Neuronal stem cell (in vitro differentiated cells): ENCODE results near the gene FHL2.

Experiments used
- DNase-seq: peaks from one replicate; pipeline ENCODE4 v3.0.0-alpha.2; 2013; ENCODE audit warnings: low spot score
- H2AFZ ChIP-seq: one replicate; pipeline ENCODE4 v1.6.1; 2013; ENCODE audit warnings: mild to moderate bottlenecking, low read length, inconsistent platforms
- H2AK5ac ChIP-seq: 2 replicates; pipeline ENCODE4 v1.6.1; 2013; ENCODE audit warnings: low read depth, mild to moderate bottlenecking, inconsistent platforms, low read length, moderate library complexity, mixed read lengths
- H2BK120ac ChIP-seq: 2 replicates; pipeline ENCODE4 v1.6.1; 2013; ENCODE audit warnings: low read depth, mild to moderate bottlenecking, inconsistent platforms, low read length, moderate library complexity, mixed read lengths
- H2BK12ac ChIP-seq: one replicate; pipeline ENCODE4 v1.6.1; 2013; ENCODE audit warnings: low read length, inconsistent platforms
- H2BK15ac ChIP-seq: 2 replicates; pipeline ENCODE4 v1.6.1; 2013; ENCODE audit warnings: mild to moderate bottlenecking, low read length, inconsistent platforms, mixed read lengths
- H2BK5ac ChIP-seq: one replicate; pipeline ENCODE4 v1.6.1; 2013; ENCODE audit warnings: inconsistent platforms, mild to moderate bottlenecking, low read length, moderate library complexity
- H3K14ac ChIP-seq: one replicate; pipeline ENCODE4 v1.6.1; 2013; ENCODE audit warnings: low read length, inconsistent platforms
- H3K18ac ChIP-seq: 2 replicates; pipeline ENCODE4 v1.6.1; 2013; ENCODE audit warnings: low read length, inconsistent platforms
- H3K23ac ChIP-seq: 2 replicates; pipeline ENCODE4 v1.6.1; 2013; ENCODE audit warnings: low read depth, mild to moderate bottlenecking, mixed read lengths, low read length, inconsistent platforms; ENCODE audit not compliant: poor library complexity
- H3K27ac ChIP-seq: replicated peaks from 3 replicates; pipeline ENCODE4 v1.5.1; 2013; ENCODE audit warnings: low read length, inconsistent platforms
- H3K27me3 ChIP-seq, 3 experiments: 2 replicates each; pipeline ENCODE4 v1.6.1; 2013; ENCODE audit warnings: low read length in 3 of 3, mild to moderate bottlenecking in 2 of 3, inconsistent platforms in 1 of 3, low read depth in 1 of 3, mixed read lengths in 1 of 3, moderate library complexity in 1 of 3; ENCODE audit not compliant: control insufficient read depth in 3 of 3, insufficient read depth in 3 of 3
- H3K36me3 ChIP-seq, 2 donors: replicated peaks in 1 of 2; 2 replicates each; pipeline ENCODE4 v1.6.1; 2013; ENCODE audit warnings: low read length in 2 of 2; ENCODE audit not compliant: control insufficient read depth in 2 of 2, insufficient read depth in 2 of 2
- H3K4ac ChIP-seq: 2 replicates; pipeline ENCODE4 v1.6.1; 2013; ENCODE audit warnings: inconsistent platforms, mild to moderate bottlenecking, low read length, moderate library complexity
- H3K4me1 ChIP-seq, 2 donors: 1 replicate in 1 of 2; 2 replicates in 1 of 2; pipeline ENCODE4 v1.6.1; 2013; ENCODE audit warnings: low read length in 2 of 2, low read depth in 1 of 2; ENCODE audit not compliant: control insufficient read depth in 2 of 2, insufficient read depth in 1 of 2
- H3K4me2 ChIP-seq: one replicate; pipeline ENCODE4 v1.6.1; 2013; ENCODE audit warnings: mild to moderate bottlenecking, low read length, inconsistent platforms; ENCODE audit not compliant: insufficient read depth, poor library complexity, severe bottlenecking
- H3K4me3 ChIP-seq, 2 donors: 2 replicates each; pipeline ENCODE4 v1.5.1; 2013; ENCODE audit warnings: low read length in 2 of 2, mild to moderate bottlenecking in 2 of 2, inconsistent platforms in 1 of 2, moderate library complexity in 1 of 2
- H3K79me1 ChIP-seq: one replicate; pipeline ENCODE4 v1.6.1; 2013; ENCODE audit warnings: low read depth, mild to moderate bottlenecking, inconsistent platforms, low read length, moderate library complexity
- H3K9ac ChIP-seq: one replicate; pipeline ENCODE4 v1.6.1; 2013; ENCODE audit warnings: mild to moderate bottlenecking, low read depth, low read length, inconsistent platforms; ENCODE audit not compliant: poor library complexity
- H3K9me3 ChIP-seq, 2 donors: replicated peaks in 1 of 2; 2 replicates each; pipeline versions ENCODE3 to v1.6.1; 2013; ENCODE audit warnings: low read length in 2 of 2, mild to moderate bottlenecking in 2 of 2, inconsistent platforms in 1 of 2, low read depth in 1 of 2, mixed read lengths in 1 of 2, moderate library complexity in 1 of 2; ENCODE audit not compliant: control insufficient read depth in 2 of 2, insufficient read depth in 1 of 2
- H4K8ac ChIP-seq: one replicate; pipeline ENCODE4 v1.6.1; 2013; ENCODE audit warnings: low read depth, mild to moderate bottlenecking, inconsistent platforms, low read length, moderate library complexity
- H4K91ac ChIP-seq: one replicate; pipeline ENCODE4 v1.6.1; 2013; ENCODE audit warnings: low read length, low read depth, mild to moderate bottlenecking, inconsistent platforms; ENCODE audit not compliant: poor library complexity
- WGBS, 2 donors: extraction: QIAGEN DNeasy Blood & Tissue Kit; methylation state at CpG; one replicate each; pipeline ENCODE4 v1.1.7; 2013; ENCODE audit warnings: missing lambda C conversion rate in 2 of 2, mixed read lengths in 1 of 2; ENCODE audit not compliant: insufficient read length in 2 of 2, insufficient replicate concordance in 1 of 2; ENCODE audit errors: extremely low coverage in 2 of 2; 5-methylcytosine and 5-hydroxymethylcytosine counted together

FHL2 gene

DNA sequence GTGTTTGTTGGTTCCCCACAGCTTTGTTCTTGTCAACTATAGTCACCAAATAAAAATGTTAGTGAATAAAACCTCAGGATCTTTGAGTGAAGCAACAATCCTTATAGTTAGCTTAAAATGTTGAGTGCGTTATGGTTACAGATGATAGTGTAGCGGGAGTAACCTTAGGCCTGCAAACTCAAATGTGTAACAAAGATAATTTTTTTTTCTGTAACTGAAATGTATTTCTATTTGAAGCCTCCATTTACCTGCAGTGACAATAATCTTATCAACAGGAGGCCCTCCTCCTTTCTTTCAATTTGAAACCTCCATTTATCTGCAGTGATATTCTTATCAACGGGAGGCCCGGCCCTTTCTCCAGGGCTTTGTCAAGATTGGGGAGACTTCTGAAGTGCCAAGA is 64.6 kb downstream of the FHL2 start:
- no peak overlapping the region for H2BK15ac ChIP-seq
- H3K18ac ChIP-seq = no peak overlapping the region
- no peak overlapping the region for H2BK120ac ChIP-seq
- no peak overlapping the region for H2BK5ac ChIP-seq
- H3K23ac ChIP-seq = no peak overlapping the region
- H2AK5ac ChIP-seq = no peak overlapping the region
- no peak overlapping the region for H3K4ac ChIP-seq
- no peak overlapping the region for H3K27ac ChIP-seq
- H3K9me3 ChIP-seq = no peaks in the 10 kb centered on the region
- H2BK12ac ChIP-seq = no peak overlapping the region
- H4K91ac ChIP-seq = no peak overlapping the region
- peaks cover 2% of the 10 kb centered on the region for H3K79me1 ChIP-seq
- no peak overlapping the region for H3K9ac ChIP-seq
- H3K14ac ChIP-seq = no peak overlapping the region
- no peak overlapping the region for H2AFZ ChIP-seq
- H3K27me3 ChIP-seq = no peaks in the 10 kb centered on the region
- H3K36me3 ChIP-seq = peaks cover 0 to 11% of the 10 kb centered on the region in 2 donors
- H3K4me3 ChIP-seq = no peak overlapping the region
- no CpG with 5 or more reads among the region's 4 CpGs for WGBS, 2 donors
- DNase-seq = no peak
- no peak overlapping the region for H4K8ac ChIP-seq
- peaks cover 8 to 14% of the 10 kb centered on the region in 2 donors for H3K4me1 ChIP-seq
- H3K4me2 ChIP-seq = no peak overlapping the region

DNA sequence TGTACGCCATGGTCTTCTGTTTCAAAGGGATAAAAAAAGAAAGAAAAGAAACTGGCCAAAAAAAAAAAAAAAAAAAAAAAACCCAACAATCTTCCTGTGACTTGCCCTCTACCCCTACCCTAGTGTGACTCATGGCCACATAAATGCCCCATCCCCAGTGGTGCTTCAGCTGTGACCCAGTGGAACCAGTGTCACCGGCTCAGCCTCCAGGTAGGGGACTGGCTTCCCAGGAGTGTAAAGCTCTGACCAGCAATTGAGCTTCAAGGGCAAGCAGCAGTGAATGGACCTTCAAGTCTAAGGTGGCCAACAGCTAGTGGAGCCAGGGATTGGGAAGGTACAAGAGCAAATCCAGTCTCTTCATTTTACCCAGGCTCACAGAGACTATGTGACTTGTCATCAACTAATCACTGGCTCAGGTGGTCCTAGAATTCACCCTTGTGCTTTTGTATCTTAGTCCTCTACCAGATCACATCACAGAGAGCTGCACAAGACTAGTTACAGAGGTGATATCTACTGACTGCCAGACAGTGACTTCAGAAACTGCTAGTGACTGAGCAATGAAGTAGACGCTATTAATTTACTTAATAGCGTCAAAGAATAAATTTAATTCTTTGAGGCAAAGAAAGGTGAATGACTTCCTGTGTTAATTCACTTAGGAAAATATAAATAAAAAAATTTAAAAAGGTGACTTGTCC is 68.0 kb downstream of the FHL2 start:
- no peak overlapping the region for H4K91ac ChIP-seq
- H3K18ac ChIP-seq = no peak overlapping the region
- H3K9ac ChIP-seq = no peak overlapping the region
- no peak overlapping the region for H3K23ac ChIP-seq
- H3K4ac ChIP-seq = no peak overlapping the region
- H3K9me3 ChIP-seq = no peaks in the 10 kb centered on the region
- no peak overlapping the region for H2BK120ac ChIP-seq
- H4K8ac ChIP-seq = no peak overlapping the region
- H2BK12ac ChIP-seq = no peak overlapping the region
- no peak overlapping the region for H3K4me3 ChIP-seq
- H2AFZ ChIP-seq = no peak overlapping the region
- peaks cover 0 to 11% of the 10 kb centered on the region in 2 donors for H3K36me3 ChIP-seq
- H2BK15ac ChIP-seq = no peak overlapping the region
- H2AK5ac ChIP-seq = no peak overlapping the region
- H3K27ac ChIP-seq = no peak overlapping the region
- WGBS, 2 donors = no CpG with 5 or more reads among the region's 4 CpGs
- H3K79me1 ChIP-seq = peaks cover 9% of the 10 kb centered on the region
- peaks cover 4 to 13% of the 10 kb centered on the region in 2 donors for H3K4me1 ChIP-seq
- no peaks in the 10 kb centered on the region for H3K27me3 ChIP-seq
- no peak overlapping the region for H3K14ac ChIP-seq
- no peak for DNase-seq
- no peak overlapping the region for H2BK5ac ChIP-seq
- H3K4me2 ChIP-seq = no peak overlapping the region

- peak within 1 kb of the TSS; percentile 49 for H2BK12ac ChIP-seq
- peak within 1 kb of the TSS; percentile 95 for H3K9ac ChIP-seq
- H3K27ac ChIP-seq = no peak within 1 kb of the TSS
- peak within 1 kb of the TSS; percentile 94 for H3K4me2 ChIP-seq
- peak within 1 kb of the TSS; percentile 92 for H2AFZ ChIP-seq
- peak within 1 kb of the TSS; percentile 47 for H2BK15ac ChIP-seq
- peaks cover 0 to 14% of the 10 kb centered on the region in 2 donors for H3K36me3 ChIP-seq
- H4K8ac ChIP-seq = peak within 1 kb of the TSS; percentile 76
- peak within 1 kb of the TSS; percentile 75 for H3K23ac ChIP-seq
- peak within 1 kb of the TSS; percentile 79 for H3K4ac ChIP-seq
- WGBS, 2 donors = no CpG with 5 or more reads among the region's 101 CpGs
- peak; percentile 41 for DNase-seq
- peak within 1 kb of the TSS; percentile 56 for H2AK5ac ChIP-seq
- peaks cover 4 to 19% of the 10 kb centered on the region in 2 donors for H3K4me1 ChIP-seq
- peak within 1 kb of the TSS; percentile 57 to 84 for H3K4me3 ChIP-seq
- H3K14ac ChIP-seq = peak within 1 kb of the TSS; percentile 49
- no peaks in the 10 kb centered on the region for H3K27me3 ChIP-seq
- H3K79me1 ChIP-seq = peaks cover 11% of the 10 kb centered on the region
- H2BK120ac ChIP-seq = peak within 1 kb of the TSS; percentile 51
- no peaks in the 10 kb centered on the region for H3K9me3 ChIP-seq
- H2BK5ac ChIP-seq = no peak within 1 kb of the TSS
- peak within 1 kb of the TSS; percentile 91 for H3K18ac ChIP-seq
- peak within 1 kb of the TSS; percentile 89 for H4K91ac ChIP-seq
Observed at GRCh38 chr2:105329561-105330495, 69.0 kb downstream of the FHL2 start, which contains the start of gene TGFBRAP1. TSS of gene TGFBRAP1 (minus strand) at chr2:105329735. CDS start at chr2:105308301, 21,434 bp downstream.

DNA sequence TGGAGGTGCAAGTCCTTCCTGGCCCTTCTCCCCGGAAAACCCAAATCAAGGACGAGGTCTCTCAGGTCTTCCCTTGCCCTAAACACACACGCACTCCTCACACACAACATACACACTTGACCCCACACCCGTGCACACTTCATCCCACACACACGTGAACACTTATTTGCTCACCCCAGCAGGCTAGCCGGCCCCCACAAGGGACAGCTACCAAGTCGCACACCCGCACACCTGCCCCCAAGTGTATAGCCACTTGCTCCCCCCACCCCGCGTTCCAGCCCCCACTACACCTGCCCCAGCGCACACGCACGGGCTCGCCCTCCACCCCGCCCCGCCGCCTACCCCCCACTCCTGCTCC is 69.7 kb downstream of the FHL2 start:
- Histone ChIP-seq H3K27ac (no peak overlapping the region), H3K4ac (peak overlapping the region; percentile 79), H3K4me1 (peaks cover 4 to 19% of the 10 kb centered on the region in 2 donors), H3K18ac (peak overlapping the region; percentile 87), H2BK12ac (peak overlapping the region; percentile 49), H3K36me3 (peaks cover 0 to 8% of the 10 kb centered on the region in 2 donors), H2BK120ac (peak overlapping the region; percentile 51), H2BK15ac (peak overlapping the region; percentile 47), H3K79me1 (peaks cover 11% of the 10 kb centered on the region), H4K91ac (no peak overlapping the region), H2BK5ac (no peak overlapping the region), H2AK5ac (peak overlapping the region; percentile 56), H4K8ac (peak overlapping the region; percentile 76), H3K4me2 (peak overlapping the region; percentile 94), H3K23ac (peak overlapping the region; percentile 75), H3K9ac (peak overlapping the region; percentile 95), H3K9me3 (no peaks in the 10 kb centered on the region), H3K4me3 (peak overlapping the region; percentile 57 to 77), H2AFZ (peak overlapping the region; percentile 70), H3K14ac (peak overlapping the region; percentile 47), H3K27me3 (no peaks in the 10 kb centered on the region)
- no CpG with 5 or more reads among the region's 17 CpGs for WGBS, 2 donors
- no peak for DNase-seq
